GM15510 (cell line): Measurements from ENCODE around the gene SORBS1.

Source experiments
- POLR2A ChIP-seq: IDR thresholded peaks from 3 replicates; pipeline ENCODE4 v1.6.1; 2011; ENCODE audit warnings: borderline replicate concordance; ENCODE audit not compliant: insufficient read length; ENCODE audit errors: extremely low read depth

Gene SORBS1

DNA sequence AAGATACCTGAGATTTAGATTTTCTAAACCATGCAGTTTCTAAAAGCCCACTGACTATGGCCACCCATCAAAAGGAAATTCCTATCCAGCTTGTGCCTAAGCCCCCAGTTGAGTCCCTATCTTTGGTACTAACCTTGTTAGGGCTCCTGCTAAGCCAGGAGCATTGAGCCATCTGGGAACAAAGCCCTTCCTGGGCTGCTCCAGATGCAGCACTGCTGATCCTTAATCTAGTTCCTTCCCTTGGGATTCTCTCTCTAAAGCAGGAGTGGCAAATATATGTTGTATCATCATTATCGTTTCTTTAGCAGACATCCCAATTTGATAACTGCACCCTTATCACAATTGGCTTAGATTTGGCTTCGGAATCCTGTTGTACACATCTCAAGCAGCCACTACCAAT lies 245.7 kb downstream of the SORBS1 start:
- TF ChIP-seq POLR2A, result no peak

DNA sequence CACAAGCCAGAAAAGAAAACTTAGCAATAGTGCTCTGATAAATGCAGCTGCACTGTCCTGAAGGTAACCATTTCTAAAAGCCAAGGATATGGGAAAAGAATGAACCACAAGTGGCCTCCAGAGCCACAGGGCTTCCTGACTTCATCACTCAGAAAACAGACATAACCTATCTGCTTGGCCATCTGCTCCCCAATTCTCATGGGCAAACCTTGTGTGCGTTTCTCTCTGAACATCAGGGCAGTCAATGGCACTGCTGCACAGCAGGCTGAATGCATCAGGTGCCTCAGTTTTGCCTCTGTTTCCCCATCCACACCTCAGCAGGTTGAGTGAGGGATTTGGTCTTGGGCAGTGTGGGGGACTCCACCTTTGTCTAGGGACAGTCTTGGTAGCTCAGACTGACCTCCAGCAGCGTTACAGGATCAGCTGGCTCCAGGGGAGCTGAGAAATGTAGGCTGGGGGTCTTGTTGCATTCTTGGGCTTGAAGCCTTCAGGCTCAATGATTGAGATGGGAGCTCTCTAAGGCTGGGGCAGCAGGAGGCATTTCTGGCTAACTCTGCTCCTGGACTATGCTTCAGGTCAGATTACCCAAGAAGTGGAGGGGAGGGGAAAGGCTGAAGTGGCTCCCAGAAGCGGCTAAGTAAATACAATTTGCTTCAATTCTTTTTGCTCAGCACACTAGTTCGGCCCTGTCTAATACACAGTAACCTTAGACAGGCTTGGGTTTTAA lies 246.8 kb downstream of the SORBS1 start:
- TF ChIP-seq POLR2A, result no peak

DNA sequence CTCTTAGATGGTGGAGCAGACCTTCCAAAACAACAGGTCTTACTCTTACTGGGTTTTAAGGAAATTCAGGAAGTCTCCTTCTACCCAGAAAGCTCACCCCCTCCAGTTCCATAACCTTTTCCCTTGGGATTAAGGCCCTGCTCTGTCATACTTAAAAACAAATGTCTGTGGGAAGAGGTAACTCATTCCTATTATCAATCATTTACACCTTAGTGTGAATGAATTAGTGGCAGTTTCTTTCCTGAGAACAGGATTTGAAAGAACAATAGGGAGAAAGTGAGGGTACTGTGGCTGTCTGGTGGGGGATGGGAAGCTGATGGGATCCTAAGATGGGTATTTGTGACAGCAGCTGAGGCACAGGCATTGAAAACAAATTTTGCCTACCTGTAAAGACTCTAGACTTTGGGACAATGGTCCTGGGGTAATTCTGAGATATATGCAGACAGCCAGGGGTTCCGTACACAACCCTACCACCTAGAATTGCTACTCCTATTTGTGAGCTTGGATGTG lies 248.1 kb downstream of the SORBS1 start:
- no peak for TF ChIP-seq POLR2A

DNA sequence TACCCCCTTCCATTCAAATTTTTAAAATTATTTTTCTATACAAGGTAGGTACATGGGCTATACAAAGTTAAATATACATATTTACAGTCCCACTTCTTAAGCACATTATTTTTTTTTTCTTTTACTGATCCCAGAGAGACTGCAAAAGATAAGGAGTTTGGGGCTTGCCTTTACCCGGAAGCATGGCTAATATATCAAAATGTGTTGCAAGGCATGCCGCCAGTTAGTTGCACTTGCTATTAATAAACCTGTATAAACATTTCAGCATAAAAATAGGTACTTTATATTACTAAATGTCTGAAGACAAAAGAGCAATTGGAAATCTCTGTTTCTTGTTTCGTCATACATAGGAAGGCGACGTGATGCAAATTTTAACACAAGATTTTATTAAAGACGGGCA lies 248.9 kb downstream of the SORBS1 start:
- TF ChIP-seq POLR2A, result no peak

DNA sequence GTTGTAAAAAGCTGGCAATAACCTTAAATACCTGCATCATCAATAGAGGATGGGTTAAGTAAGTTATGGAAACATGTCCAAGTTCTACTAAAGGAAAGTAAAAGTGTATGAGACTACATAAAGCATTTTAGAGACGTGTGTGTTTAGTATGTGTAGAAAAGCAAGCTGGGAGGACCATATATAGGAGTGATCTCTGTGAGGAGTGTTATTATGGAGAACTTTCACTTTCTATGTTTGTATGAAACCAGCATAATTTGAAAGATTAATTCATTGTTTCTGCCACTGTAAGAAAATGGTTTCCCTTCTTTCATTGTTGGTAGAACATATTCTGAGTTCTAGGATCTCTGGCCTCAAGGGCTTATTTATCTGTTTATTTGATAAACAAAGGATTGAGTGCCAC lies 251.2 kb downstream of the SORBS1 start:
- TF ChIP-seq POLR2A, result no peak

DNA sequence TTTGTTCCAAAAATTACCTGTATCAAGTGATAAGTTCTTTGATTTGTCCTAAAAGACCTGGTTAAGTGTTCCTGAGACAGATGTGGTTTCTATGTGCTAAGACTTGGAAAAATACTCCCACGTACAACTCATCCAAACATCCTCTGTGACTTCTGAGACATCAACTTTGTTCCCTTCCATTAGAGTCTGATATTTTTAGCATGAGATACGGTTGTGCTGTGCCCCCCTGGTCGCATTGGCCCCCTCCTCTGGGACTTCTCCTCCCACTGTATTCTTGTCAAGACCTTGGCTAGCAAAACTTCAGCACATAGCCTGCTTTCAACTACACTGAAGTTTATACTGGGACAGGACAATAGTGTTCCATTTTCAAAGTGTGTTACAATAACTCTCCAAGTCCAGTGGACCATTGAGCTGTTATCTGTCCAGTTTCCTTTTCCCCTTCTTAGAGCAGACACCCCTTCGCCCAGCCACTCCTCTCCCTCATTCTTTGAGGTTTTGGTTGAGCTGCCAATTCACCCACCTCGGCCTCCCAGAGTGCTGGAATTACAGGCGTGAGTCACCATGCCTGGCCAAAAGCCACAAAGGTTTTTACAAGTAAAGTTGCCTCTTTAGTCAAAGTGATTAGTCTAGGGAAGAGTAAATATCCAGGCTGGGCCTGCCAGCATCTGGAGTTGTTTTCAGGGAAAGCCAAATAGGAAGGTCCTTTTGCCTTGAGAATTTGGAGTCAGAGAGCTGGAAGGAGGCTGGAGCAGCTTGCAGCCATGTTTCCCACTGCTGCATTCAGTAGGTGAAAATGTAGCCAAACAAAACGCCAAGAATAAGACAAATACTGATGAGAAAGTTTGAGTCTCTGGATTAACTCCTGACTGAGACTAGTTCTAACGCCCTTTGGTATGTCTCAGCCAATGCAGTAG lies 252.5 kb downstream of the SORBS1 start:
- TF ChIP-seq POLR2A, result no peak

DNA sequence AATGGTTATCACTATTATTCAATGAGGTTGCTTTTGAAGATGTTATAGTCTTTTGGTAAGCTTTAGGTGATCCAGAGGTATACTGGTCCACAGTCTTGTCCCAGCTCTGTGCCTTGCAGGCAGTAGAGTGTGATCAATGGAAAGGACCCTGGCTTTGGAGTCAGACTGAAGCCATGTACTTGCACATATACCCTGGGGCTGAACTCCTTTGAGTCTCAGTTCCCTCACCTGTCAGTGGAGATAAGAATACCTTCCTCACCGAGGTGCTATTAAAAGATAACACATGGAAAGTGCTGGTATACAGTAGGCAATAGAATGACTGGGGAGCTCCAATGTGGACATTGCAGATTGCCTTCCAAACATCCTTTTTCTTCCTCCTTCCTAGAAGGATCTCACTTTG lies 254.3 kb downstream of the SORBS1 start:
- no peak for TF ChIP-seq POLR2A

DNA sequence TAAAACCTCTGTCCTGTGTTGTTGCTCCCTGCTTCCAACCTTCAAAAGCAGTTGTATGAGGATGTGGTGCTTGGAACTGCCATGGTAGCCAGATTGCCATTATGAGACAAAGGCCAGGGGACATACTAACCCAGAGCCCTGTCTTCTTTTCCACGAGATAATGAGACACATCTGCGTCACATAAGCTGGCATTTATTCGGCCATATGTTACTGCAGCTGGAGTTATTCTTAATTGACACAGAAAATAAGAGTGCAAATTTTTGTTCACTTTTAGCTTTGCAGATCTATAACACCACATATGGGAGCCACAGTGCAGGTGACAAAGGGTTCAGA lies 254.9 kb downstream of the SORBS1 start:
- TF ChIP-seq POLR2A, result no peak

DNA sequence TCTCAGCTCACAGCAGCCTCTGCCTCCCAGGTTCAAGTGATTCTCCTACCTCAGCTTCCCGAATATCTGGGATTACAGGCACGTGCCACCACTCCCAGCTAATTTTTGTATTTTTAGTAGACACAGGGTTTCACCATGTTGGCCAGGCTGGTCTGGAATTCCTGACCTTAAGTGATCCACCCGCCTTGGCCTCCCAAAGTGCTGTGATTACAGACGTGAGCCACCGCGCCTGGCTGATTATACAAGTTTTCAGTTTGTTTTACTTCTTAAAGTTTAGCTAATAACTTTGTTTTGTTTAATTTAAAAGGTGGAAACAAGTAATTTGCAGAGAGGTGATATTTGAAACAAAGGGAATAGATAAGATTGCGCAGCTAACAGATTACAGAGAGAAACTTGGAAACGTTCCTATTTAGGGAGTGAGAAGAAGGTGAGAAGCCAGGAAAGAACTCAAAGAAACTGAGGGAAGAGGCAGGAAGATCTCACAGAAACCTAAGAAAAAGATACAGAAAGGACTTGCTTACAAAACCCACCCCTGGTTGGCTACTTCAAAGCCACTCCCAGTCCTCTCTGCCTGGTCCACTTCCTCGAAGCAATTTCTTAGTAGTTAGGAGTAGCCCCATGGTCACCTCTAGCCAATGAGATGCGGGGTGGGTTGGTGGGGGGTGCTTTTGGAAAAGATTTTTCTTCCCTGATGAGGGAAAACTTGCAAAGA lies 255.4 kb downstream of the SORBS1 start:
- TF ChIP-seq POLR2A, result no peak

DNA sequence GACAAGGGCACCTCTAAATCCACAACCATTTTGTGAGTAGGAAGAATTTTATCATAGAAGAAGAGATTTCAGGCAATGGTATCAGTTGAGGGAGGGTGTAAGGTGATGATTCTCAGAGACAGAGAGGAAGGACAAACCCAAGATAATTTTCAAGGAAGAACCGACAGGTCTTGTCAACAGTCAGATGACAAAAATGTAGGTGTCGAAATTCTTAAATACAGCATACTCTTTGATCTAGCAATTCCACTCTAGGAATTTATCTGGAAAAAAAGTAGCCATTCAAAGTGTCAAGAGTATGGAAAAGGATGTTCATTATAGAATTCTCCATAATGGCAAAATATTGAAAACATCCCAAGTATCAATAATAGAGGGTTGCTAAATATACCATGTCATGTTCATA lies 256.2 kb downstream of the SORBS1 start:
- TF ChIP-seq POLR2A, result no peak

DNA sequence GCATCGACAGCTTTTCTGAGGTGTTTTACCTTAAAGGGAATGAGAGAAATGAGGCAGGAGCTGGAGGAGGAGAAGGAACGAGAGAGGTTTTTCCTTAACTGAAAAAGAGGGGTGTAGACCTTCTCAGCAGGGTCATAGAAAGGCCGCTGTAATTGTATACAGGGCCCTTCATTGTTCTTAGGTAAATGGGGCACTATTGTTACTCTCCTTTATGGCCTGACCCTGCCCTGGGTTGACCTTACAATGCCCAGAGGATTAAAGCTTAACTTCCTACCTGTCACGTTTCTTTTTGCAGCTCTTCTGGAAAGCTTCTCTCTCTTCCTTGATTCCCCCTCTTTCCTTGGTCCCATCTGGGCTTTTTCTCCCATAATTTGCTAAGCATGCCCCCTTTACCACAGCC lies 256.7 kb downstream of the SORBS1 start:
- TF ChIP-seq POLR2A, result no peak

DNA sequence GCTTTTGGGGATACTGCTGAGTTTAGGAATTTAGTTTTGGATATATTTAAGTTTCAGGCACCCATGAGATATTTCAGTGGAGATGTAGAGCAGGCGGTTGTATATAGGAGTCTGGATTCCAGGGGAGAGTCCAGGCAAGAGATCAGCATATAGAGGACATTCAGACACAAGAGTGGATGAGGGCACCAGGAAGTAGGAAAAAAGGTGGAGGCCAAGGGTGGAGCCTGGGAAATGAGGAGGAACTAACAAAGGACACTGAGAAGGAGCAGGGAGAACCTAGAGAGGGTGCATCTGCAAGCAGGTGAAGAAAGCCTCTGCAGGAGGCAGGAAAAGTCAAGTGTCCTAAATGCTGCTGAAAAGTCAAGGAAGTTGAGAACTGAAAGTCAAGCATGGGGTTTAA lies 257.2 kb downstream of the SORBS1 start:
- TF ChIP-seq POLR2A, result no peak

DNA sequence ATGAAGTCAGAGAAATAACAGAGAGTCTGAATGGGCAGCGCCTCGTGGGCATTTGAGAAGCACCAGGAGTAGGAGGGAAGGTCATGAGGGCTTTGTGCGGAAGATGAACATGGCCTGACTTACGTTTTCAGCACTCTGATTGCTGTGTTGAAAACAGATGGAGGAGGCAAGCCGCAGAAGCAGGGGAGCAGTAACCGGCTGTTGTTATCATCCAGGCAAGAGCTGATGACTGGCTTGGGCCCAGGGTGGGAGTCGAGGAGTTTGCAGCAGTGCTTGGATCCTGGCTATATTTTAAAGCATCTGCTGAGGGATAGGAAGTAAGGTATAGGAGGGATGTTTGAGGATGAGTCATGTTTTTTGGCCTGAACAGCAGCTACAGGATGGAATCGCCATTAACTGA lies 257.6 kb downstream of the SORBS1 start:
- no peak for TF ChIP-seq POLR2A

DNA sequence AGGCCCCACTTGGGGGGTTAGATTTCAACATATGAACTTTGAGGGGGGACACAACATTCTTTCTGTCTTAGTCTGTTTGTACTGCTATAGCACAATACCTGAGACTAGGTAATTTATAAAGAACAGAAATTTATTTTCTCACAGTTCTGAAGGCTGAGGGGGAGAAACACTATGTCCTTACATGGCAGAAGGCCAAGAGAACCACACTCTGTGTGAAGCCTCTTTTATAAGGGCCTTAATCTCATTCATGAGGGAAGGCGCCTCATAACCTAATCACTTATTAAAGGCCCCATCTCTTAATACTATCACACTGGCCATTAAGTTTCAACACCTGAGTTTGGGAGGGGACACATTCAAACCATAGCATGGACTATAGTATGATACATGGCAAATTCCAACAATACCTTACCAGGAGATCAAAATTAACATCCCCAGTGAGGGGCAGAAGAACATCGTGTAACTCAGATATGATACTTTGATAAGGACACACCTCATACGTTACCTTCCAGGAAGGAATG lies 261.1 kb downstream of the SORBS1 start:
- TF ChIP-seq POLR2A, result no peak

DNA sequence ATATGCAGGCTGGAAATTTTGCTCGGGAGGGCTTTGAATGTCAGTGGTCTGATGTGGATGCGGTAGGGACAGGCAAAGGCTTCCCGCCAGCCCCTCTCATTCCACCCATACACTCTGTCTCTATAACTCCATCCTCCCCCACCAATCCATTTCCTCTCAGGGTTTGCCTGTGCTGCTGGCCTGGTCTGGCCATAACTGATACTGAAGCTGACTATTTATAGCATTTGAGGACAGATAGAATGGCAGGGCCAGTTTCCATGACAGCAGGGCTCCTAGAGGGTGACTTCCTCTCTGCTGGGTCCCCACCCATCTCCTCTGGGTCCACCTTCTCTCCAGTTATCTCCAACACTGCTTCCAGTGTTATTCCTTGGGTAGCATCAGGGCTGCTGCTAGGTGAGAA lies 263.8 kb downstream of the SORBS1 start:
- no peak for TF ChIP-seq POLR2A
